Astrocyte of the cerebellum (primary cell): ENCODE results near the gene ROS1.
"Not testable (repeated sequence)": the region's sequence is repeated elsewhere in the genome, so short reads cannot be mapped to it uniquely, and the experiment has no call there.

Experiments
- DNase-seq: peaks from one replicate; pipeline ENCODE4 v3.0.0-alpha.2; 2011; ENCODE audit warnings: low read depth
- H3K4me3 ChIP-seq: 2 replicates; pipeline ENCODE4 v1.5.1; 2011; ENCODE audit warnings: mild to moderate bottlenecking, low read depth, low read length, moderate library complexity
- CTCF ChIP-seq: IDR thresholded peaks from 2 replicates; pipeline ENCODE4 v1.5.1; 2012; ENCODE audit warnings: low read length, low read depth, moderate library complexity, mild to moderate bottlenecking; ENCODE audit errors: missing control alignments
- in situ Hi-C: cut with HindIII; loops from 2 replicates; pipeline ENCODE4 v1.10.0; 2017; ENCODE audit warnings: low sequenced_read_pairs

The ROS1 gene

GRCh38 chr6:117373211-117373813, 52.4 kb downstream of the ROS1 start:
- in situ Hi-C loops: no loop called here
- no peak overlapping the region for H3K4me3 ChIP-seq
- no peak for DNase-seq
- no peak for TF ChIP-seq CTCF

GRCh38 chr6:117372289-117372688, 53.5 kb downstream of the ROS1 start:
- in situ Hi-C loops: not testable (repeated sequence)

DNA sequence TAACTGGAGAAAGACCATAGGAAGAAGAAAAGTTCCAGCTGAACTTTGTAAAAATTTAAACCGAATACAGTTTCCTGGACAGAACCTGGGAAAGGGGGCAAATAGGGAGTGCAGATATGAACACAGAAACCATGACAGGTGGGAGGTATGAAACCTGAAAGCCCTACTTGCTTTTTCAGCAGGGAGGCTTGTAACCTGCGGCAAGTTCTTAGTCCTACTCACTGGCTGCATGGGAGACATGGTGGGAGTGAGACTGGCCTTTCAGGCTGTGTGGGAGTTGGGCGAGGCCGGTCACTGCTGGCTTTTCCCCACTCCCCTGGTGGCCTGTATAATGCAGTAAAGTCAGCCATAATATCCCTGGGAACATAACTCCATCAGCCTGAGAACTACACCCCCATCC, 54.2 kb downstream of the ROS1 start:
- no peak for DNase-seq
- no peak for TF ChIP-seq CTCF
- in situ Hi-C loops: no loop called here
- no peak overlapping the region for H3K4me3 ChIP-seq

More at GRCh38 chr6:117372289-117372688, 53.5 kb downstream of the ROS1 start:
- DNase-seq, H3K4me3 ChIP-seq: not testable (repeated sequence)

GRCh38 chr6:117359581-117359980, 66.2 kb downstream of the ROS1 start:
- DNase-seq: no peak
- H3K4me3 ChIP-seq: no peak overlapping the region
- in situ Hi-C loops: no loop called here
- no peak for TF ChIP-seq CTCF

- no peak for TF ChIP-seq CTCF
- no peak overlapping the region for H3K4me3 ChIP-seq
- no peak for DNase-seq
- in situ Hi-C loops: no loop called here
Observed at GRCh38 chr6:117354671-117355070, 71.1 kb downstream of the ROS1 start.

DNA sequence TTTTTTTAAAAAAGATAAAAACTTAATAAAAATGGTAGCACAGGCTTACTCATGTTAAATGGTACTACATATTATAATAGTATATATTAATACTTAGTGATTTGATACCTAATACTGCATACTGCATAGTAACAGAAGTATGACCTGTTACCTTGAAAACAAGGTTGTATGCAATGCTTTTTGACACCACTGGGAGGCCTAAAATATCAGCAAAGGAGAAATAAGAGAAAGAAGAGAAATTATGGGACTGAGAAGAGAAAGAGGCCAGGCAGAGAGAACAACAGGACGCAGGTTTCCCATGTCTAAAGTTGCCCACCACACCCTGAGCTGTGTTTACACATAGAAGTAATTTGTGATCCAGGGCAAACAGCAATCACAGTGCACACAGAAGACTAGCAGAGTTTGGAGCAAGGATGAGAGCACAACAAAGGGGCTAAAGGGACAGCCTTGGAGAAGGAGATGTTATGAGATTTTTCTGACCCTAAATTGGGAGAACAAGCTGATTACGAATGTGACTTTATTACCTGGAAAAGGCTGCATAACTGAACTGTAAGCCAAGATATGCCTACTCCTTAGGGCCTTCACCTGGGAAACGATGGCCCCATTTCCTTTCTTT, 73.2 kb downstream of the ROS1 start:
- TF ChIP-seq CTCF: peak; percentile 54
- H3K4me3 ChIP-seq: no peak overlapping the region
- peak; percentile 11 for DNase-seq
- in situ Hi-C loops: no loop called here

DNA sequence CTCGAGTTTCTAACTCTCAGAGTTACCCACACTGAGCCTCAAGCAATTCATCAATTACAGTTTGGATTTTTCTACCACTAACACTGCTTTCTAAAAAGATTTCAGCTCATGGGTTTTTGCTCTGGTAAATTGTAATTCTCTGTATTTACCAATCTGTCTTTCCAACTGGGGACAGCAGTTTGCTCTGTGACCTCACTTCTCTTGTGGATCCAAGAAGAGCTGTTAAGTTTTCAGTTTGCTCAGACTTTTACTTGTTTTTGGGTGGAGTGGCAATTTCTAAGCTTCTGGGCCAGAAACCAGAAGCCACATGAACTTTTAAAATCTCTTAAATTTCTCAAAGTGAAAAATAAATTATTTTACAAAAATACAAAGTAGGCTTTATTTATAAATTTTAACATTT, 74.2 kb downstream of the ROS1 start:
- in situ Hi-C loops: no loop called here
- no peak for TF ChIP-seq CTCF
- H3K4me3 ChIP-seq: no peak overlapping the region
- no peak for DNase-seq
